ENCODE results near the gene MICU1. TPM values are rescaled to one million over a fixed set of nuclear protein-coding genes. Genes with fewer than 3 reads are reported as not detected.

The MICU1 gene
- total RNA-seq, 1 donor from 2014 or later, result 57.9 TPM

GRCh38 chr10:72605122-72605521, 20.8 kb downstream of the MICU1 start:
- H3K27ac ChIP-seq (ENCODE audit: low read depth, low read length), result no peak overlapping the region
- H3K4me3 ChIP-seq (ENCODE audit: low read length in 3 of 3), result no peak overlapping the region
- no peak overlapping the region for H3K9ac ChIP-seq (ENCODE audit: low read depth in 1 of 3, low read length in 3 of 3)

GRCh38 chr10:72601144-72601543, 24.7 kb downstream of the MICU1 start:
- Histone ChIP-seq H3K27me3 (ENCODE audit: control insufficient read depth in 3 of 3, insufficient read depth in 3 of 3, low read length in 3 of 3) (no peaks in the 10 kb centered on the region), H3K27ac (ENCODE audit: low read depth, low read length) (no peak overlapping the region), H3K4me1 (ENCODE audit: control insufficient read depth in 3 of 3, insufficient read depth in 3 of 3, low read length in 3 of 3) (peaks cover 0 to 3% (median 0%) of the 10 kb centered on the region in 3 donors), H3K4me3 (ENCODE audit: low read length in 3 of 3) (no peak overlapping the region), H3K36me3 (ENCODE audit: control insufficient read depth in 3 of 3, insufficient read depth in 3 of 3, low read length in 3 of 3) (peaks cover 0 to 2% (median 0%) of the 10 kb centered on the region in 3 donors), H3K9me3 (ENCODE audit: control insufficient read depth in 3 of 3, low read length in 3 of 3) (no peaks in the 10 kb centered on the region), H3K9ac (ENCODE audit: low read depth in 1 of 3, low read length in 3 of 3) (no peak overlapping the region)

More at GRCh38 chr10:72605122-72605521, 20.8 kb downstream of the MICU1 start:
- Histone ChIP-seq H3K4me1 (ENCODE audit: control insufficient read depth in 3 of 3, insufficient read depth in 3 of 3, low read length in 3 of 3) (no peaks in the 10 kb centered on the region), H3K36me3 (ENCODE audit: control insufficient read depth in 3 of 3, insufficient read depth in 3 of 3, low read length in 3 of 3) (peaks cover 0 to 2% (median 0%) of the 10 kb centered on the region in 3 donors), H3K27me3 (ENCODE audit: control insufficient read depth in 3 of 3, insufficient read depth in 3 of 3, low read length in 3 of 3) (no peaks in the 10 kb centered on the region), H3K9me3 (ENCODE audit: control insufficient read depth in 3 of 3, low read length in 3 of 3) (no peaks in the 10 kb centered on the region)

- peaks cover 0 to 2% (median 0%) of the 10 kb centered on the region in 3 donors for H3K36me3 ChIP-seq (ENCODE audit: control insufficient read depth in 3 of 3, insufficient read depth in 3 of 3, low read length in 3 of 3)
- H3K27me3 ChIP-seq (ENCODE audit: control insufficient read depth in 3 of 3, insufficient read depth in 3 of 3, low read length in 3 of 3), result no peaks in the 10 kb centered on the region
- H3K4me1 ChIP-seq (ENCODE audit: control insufficient read depth in 3 of 3, insufficient read depth in 3 of 3, low read length in 3 of 3), result peaks cover 0 to 3% (median 0%) of the 10 kb centered on the region in 3 donors
- H3K9ac ChIP-seq (ENCODE audit: low read depth in 1 of 3, low read length in 3 of 3), result no peak overlapping the region
- no peak overlapping the region for H3K27ac ChIP-seq (ENCODE audit: low read depth, low read length)
- H3K4me3 ChIP-seq (ENCODE audit: low read length in 3 of 3), result no peak overlapping the region
- no peaks in the 10 kb centered on the region for H3K9me3 ChIP-seq (ENCODE audit: control insufficient read depth in 3 of 3, low read length in 3 of 3)
These were observed 26.8 kb downstream of the MICU1 start for GRCh38 chr10:72598769-72599701.

- Histone ChIP-seq H3K9me3 (ENCODE audit: control insufficient read depth in 3 of 3, low read length in 3 of 3) (no peaks in the 10 kb centered on the region), H3K4me1 (ENCODE audit: control insufficient read depth in 3 of 3, insufficient read depth in 3 of 3, low read length in 3 of 3) (peaks cover 0 to 3% (median 0%) of the 10 kb centered on the region in 3 donors), H3K4me3 (ENCODE audit: low read length in 3 of 3) (no peak overlapping the region), H3K9ac (ENCODE audit: low read depth in 1 of 3, low read length in 3 of 3) (no peak overlapping the region), H3K27ac (ENCODE audit: low read depth, low read length) (no peak overlapping the region), H3K27me3 (ENCODE audit: control insufficient read depth in 3 of 3, insufficient read depth in 3 of 3, low read length in 3 of 3) (no peaks in the 10 kb centered on the region), H3K36me3 (ENCODE audit: control insufficient read depth in 3 of 3, insufficient read depth in 3 of 3, low read length in 3 of 3) (peaks cover 0 to 2% (median 0%) of the 10 kb centered on the region in 3 donors)
These were observed 28.0 kb downstream of the MICU1 start for GRCh38 chr10:72597897-72598296.

GRCh38 chr10:72595436-72595835, 30.4 kb downstream of the MICU1 start:
- Histone ChIP-seq H3K27me3 (ENCODE audit: control insufficient read depth in 3 of 3, insufficient read depth in 3 of 3, low read length in 3 of 3) (no peaks in the 10 kb centered on the region), H3K9me3 (ENCODE audit: control insufficient read depth in 3 of 3, low read length in 3 of 3) (no peaks in the 10 kb centered on the region), H3K36me3 (ENCODE audit: control insufficient read depth in 3 of 3, insufficient read depth in 3 of 3, low read length in 3 of 3) (no peaks in the 10 kb centered on the region), H3K27ac (ENCODE audit: low read depth, low read length) (no peak overlapping the region), H3K4me1 (ENCODE audit: control insufficient read depth in 3 of 3, insufficient read depth in 3 of 3, low read length in 3 of 3) (peaks cover 0 to 3% (median 0%) of the 10 kb centered on the region in 3 donors), H3K4me3 (ENCODE audit: low read length in 3 of 3) (no peak overlapping the region), H3K9ac (ENCODE audit: low read depth in 1 of 3, low read length in 3 of 3) (no peak overlapping the region)

- Histone ChIP-seq H3K36me3 (ENCODE audit: control insufficient read depth in 3 of 3, insufficient read depth in 3 of 3, low read length in 3 of 3) (no peaks in the 10 kb centered on the region), H3K9ac (ENCODE audit: low read depth in 1 of 3, low read length in 3 of 3) (no peak overlapping the region), H3K9me3 (ENCODE audit: control insufficient read depth in 3 of 3, low read length in 3 of 3) (no peaks in the 10 kb centered on the region), H3K4me1 (ENCODE audit: control insufficient read depth in 3 of 3, insufficient read depth in 3 of 3, low read length in 3 of 3) (peaks cover 0 to 2% (median 0%) of the 10 kb centered on the region in 3 donors), H3K27me3 (ENCODE audit: control insufficient read depth in 3 of 3, insufficient read depth in 3 of 3, low read length in 3 of 3) (no peaks in the 10 kb centered on the region), H3K27ac (ENCODE audit: low read depth, low read length) (no peak overlapping the region), H3K4me3 (ENCODE audit: low read length in 3 of 3) (no peak overlapping the region)
These were observed 31.9 kb downstream of the MICU1 start for GRCh38 chr10:72593963-72594362.

GRCh38 chr10:72588266-72588665, 37.6 kb downstream of the MICU1 start:
- no peaks in the 10 kb centered on the region for H3K36me3 ChIP-seq (ENCODE audit: control insufficient read depth in 3 of 3, insufficient read depth in 3 of 3, low read length in 3 of 3)
- no peaks in the 10 kb centered on the region for H3K4me1 ChIP-seq (ENCODE audit: control insufficient read depth in 3 of 3, insufficient read depth in 3 of 3, low read length in 3 of 3)
- H3K27me3 ChIP-seq (ENCODE audit: control insufficient read depth in 3 of 3, insufficient read depth in 3 of 3, low read length in 3 of 3), result no peaks in the 10 kb centered on the region
- no peak overlapping the region for H3K4me3 ChIP-seq (ENCODE audit: low read length in 3 of 3)
- H3K27ac ChIP-seq (ENCODE audit: low read depth, low read length), result no peak overlapping the region
- no peak overlapping the region for H3K9ac ChIP-seq (ENCODE audit: low read depth in 1 of 3, low read length in 3 of 3)
- no peaks in the 10 kb centered on the region for H3K9me3 ChIP-seq (ENCODE audit: control insufficient read depth in 3 of 3, low read length in 3 of 3)

- Histone ChIP-seq H3K9ac (ENCODE audit: low read depth in 1 of 3, low read length in 3 of 3) (no peak overlapping the region), H3K4me3 (ENCODE audit: low read length in 3 of 3) (no peak overlapping the region), H3K27me3 (ENCODE audit: control insufficient read depth in 3 of 3, insufficient read depth in 3 of 3, low read length in 3 of 3) (no peaks in the 10 kb centered on the region), H3K27ac (ENCODE audit: low read depth, low read length) (no peak overlapping the region), H3K36me3 (ENCODE audit: control insufficient read depth in 3 of 3, insufficient read depth in 3 of 3, low read length in 3 of 3) (no peaks in the 10 kb centered on the region), H3K9me3 (ENCODE audit: control insufficient read depth in 3 of 3, low read length in 3 of 3) (no peaks in the 10 kb centered on the region), H3K4me1 (ENCODE audit: control insufficient read depth in 3 of 3, insufficient read depth in 3 of 3, low read length in 3 of 3) (no peaks in the 10 kb centered on the region)
These were observed 38.3 kb downstream of the MICU1 start for GRCh38 chr10:72587568-72587967.

GRCh38 chr10:72574636-72575035, 51.2 kb downstream of the MICU1 start:
- H3K9ac ChIP-seq (ENCODE audit: low read depth in 1 of 3, low read length in 3 of 3), result no peak overlapping the region
- H3K4me3 ChIP-seq (ENCODE audit: low read length in 3 of 3), result no peak overlapping the region
- peaks cover 0 to 4% (median 0%) of the 10 kb centered on the region in 3 donors for H3K4me1 ChIP-seq (ENCODE audit: control insufficient read depth in 3 of 3, insufficient read depth in 3 of 3, low read length in 3 of 3)
- no peaks in the 10 kb centered on the region for H3K36me3 ChIP-seq (ENCODE audit: control insufficient read depth in 3 of 3, insufficient read depth in 3 of 3, low read length in 3 of 3)
- H3K9me3 ChIP-seq (ENCODE audit: control insufficient read depth in 3 of 3, low read length in 3 of 3), result no peaks in the 10 kb centered on the region
- H3K27me3 ChIP-seq (ENCODE audit: control insufficient read depth in 3 of 3, insufficient read depth in 3 of 3, low read length in 3 of 3), result no peaks in the 10 kb centered on the region
- H3K27ac ChIP-seq (ENCODE audit: low read depth, low read length), result no peak overlapping the region

GRCh38 chr10:72573079-72573478, 52.8 kb downstream of the MICU1 start:
- Histone ChIP-seq H3K27me3 (ENCODE audit: control insufficient read depth in 3 of 3, insufficient read depth in 3 of 3, low read length in 3 of 3) (no peaks in the 10 kb centered on the region), H3K9me3 (ENCODE audit: control insufficient read depth in 3 of 3, low read length in 3 of 3) (no peaks in the 10 kb centered on the region)

More at GRCh38 chr10:72573079-72573478, 52.8 kb downstream of the MICU1 start:
- H3K9ac ChIP-seq (ENCODE audit: low read depth in 1 of 3, low read length in 3 of 3), result no peak overlapping the region
- H3K4me3 ChIP-seq (ENCODE audit: low read length in 3 of 3), result no peak overlapping the region
- no peaks in the 10 kb centered on the region for H3K36me3 ChIP-seq (ENCODE audit: control insufficient read depth in 3 of 3, insufficient read depth in 3 of 3, low read length in 3 of 3)
- no peak overlapping the region for H3K27ac ChIP-seq (ENCODE audit: low read depth, low read length)
- H3K4me1 ChIP-seq (ENCODE audit: control insufficient read depth in 3 of 3, insufficient read depth in 3 of 3, low read length in 3 of 3), result peaks cover 0 to 4% (median 3%) of the 10 kb centered on the region in 3 donors

All from skeletal muscle tissue (tissue), 4 donors.